HepG2 (cell line): ENCODE results near the gene EFS.

Experiments used
- BRD4 ChIP-seq: sonication (generic); formaldehyde crosslinking; IDR thresholded peaks from 2 replicates; pipeline ENCODE4 v1.4.0; 2020; ENCODE audit warnings: missing genetic modification reagents
- E2F1 ChIP-seq: sonication (generic); formaldehyde crosslinking; IDR thresholded peaks from 2 replicates; pipeline ENCODE4 v1.5.0; 2020; ENCODE audit warnings: missing genetic modification reagents
- GMEB1 ChIP-seq: sonication (generic); formaldehyde crosslinking; IDR thresholded peaks from 2 replicates; pipeline ENCODE4 v1.5.1; 2020; ENCODE audit warnings: missing genetic modification reagents, mild to moderate bottlenecking, borderline replicate concordance
- HDAC6 ChIP-seq: fragments of 200-600 bp; sonication (generic); IDR thresholded peaks from 2 replicates; pipeline ENCODE4 v1.7.0; 2017; ENCODE audit warnings: mild to moderate bottlenecking, antibody characterized with exemption, low read length, low read depth
- JUNB ChIP-seq: sonication (generic); formaldehyde crosslinking; IDR thresholded peaks from 2 replicates; pipeline ENCODE4 v1.8.0; 2022; ENCODE audit warnings: missing genetic modification reagents, mild to moderate bottlenecking, borderline replicate concordance
- NBN ChIP-seq: fragments of 450-650 bp; conservative IDR thresholded peaks from 2 replicates; pipeline ENCODE4 v1.6.1; 2017
- NR2F6 ChIP-seq, 2 experiments: IDR thresholded peaks; 2 replicates each; pipeline ENCODE4 v1.6.1; 2016; ENCODE audit warnings: antibody characterized with exemption in 1 of 2, mild to moderate bottlenecking in 1 of 2
- PHF8 ChIP-seq: sonication (generic); formaldehyde crosslinking; IDR thresholded peaks from 2 replicates; pipeline ENCODE4 v1.5.0; 2020; ENCODE audit warnings: missing genetic modification reagents
- SAP130 ChIP-seq: IDR thresholded peaks from 2 replicates; pipeline ENCODE4 v1.6.1; 2016; ENCODE audit warnings: low read depth
- TAF1 ChIP-seq: sonication (generic); formaldehyde crosslinking; IDR thresholded peaks from 2 replicates; pipeline ENCODE4 v1.4.0; 2020; ENCODE audit warnings: missing genetic modification reagents
- ZFP36 ChIP-seq: fragments of 150-350 bp; IDR thresholded peaks from 2 replicates; pipeline ENCODE4 v1.6.1; 2018; ENCODE audit warnings: borderline replicate concordance, low read length, low read depth; ENCODE audit not compliant: partially characterized antibody
- ZNF138 ChIP-seq: sonication (generic); formaldehyde crosslinking; IDR thresholded peaks from 2 replicates; pipeline ENCODE4 v1.5.0; 2020; ENCODE audit warnings: mild to moderate bottlenecking, low read depth, missing genetic modification reagents
- TF ChIP-seq, protein P1 (sequence below): sonication (generic); formaldehyde crosslinking; IDR thresholded peaks from 2 replicates; pipeline ENCODE4 v1.8.0; 2022; ENCODE audit warnings: missing genetic modification reagents, mild to moderate bottlenecking, inconsistent platforms, borderline replicate concordance
- TF ChIP-seq, protein P2 (sequence below): sonication (generic); formaldehyde crosslinking; IDR thresholded peaks from 2 replicates; pipeline ENCODE4 v1.5.0; 2020; ENCODE audit warnings: mild to moderate bottlenecking, missing genetic modification reagents

DNA sequence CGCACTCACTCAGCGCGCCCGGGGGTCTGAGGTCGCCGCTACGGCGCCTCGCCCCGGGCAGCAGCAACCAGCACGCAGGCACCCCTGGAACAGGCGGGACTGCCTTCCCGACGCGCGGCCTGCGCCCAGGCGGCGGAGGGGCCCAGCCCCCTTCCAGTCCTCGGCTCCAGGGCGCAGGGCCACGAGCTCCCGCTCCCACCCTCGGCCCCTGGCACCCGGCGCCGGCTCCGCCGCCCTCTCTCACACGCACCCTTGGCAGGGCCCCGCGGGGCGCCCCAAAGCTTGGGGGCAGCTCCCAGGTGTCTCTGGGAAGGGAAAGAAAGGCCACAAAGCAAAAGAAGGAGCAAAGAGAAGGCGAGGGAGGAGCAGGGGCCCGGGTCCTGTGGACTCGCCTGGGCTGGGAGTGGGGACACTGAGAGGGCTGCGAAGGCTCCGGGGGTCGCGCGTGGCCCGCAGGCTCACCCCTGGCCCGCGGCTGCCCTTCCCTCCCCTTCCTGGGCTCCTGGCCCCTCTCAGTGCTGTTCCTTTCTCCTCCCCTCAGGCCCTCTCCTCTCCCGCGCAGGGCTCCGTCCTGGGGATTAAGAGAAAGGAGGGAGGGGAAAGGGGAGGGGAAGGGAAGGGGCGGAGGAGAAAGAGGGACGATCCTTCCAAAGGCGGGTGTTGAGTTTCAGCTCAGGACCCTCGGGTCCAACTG is 907 bp upstream of the EFS start:
- no peak for TF ChIP-seq E2F1 (CRISPR knock-in tag)
- TF ChIP-seq, protein P1, sequence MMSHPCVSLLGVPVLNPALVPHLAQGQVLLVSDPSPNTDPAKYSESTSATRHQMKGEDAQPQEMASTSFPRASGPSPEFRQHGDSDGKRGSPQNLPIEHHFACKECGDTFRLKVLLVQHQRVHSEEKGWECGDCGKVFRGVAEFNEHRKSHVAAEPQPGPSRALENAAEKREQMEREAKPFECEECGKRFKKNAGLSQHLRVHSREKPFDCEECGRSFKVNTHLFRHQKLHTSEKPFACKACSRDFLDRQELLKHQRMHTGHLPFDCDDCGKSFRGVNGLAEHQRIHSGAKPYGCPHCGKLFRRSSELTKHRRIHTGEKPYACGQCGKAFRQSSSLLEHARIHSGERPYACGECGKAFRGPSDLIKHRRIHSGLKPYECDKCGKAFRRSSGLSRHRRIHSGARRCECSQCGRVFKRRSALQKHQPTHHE (CRISPR knock-in tag) = no peak
- no peak for TF ChIP-seq BRD4 (CRISPR knock-in tag)
- no peak for TF ChIP-seq PHF8 (CRISPR knock-in tag)
- no peak for TF ChIP-seq ZFP36
- TF ChIP-seq TAF1 (CRISPR knock-in tag) = no peak
- TF ChIP-seq NBN = no peak
- TF ChIP-seq SAP130 (CRISPR knock-in tag) = no peak
- TF ChIP-seq NR2F6 (IDR thresholded peaks at IDR 0.05) = no peak
- no peak for TF ChIP-seq NR2F6 (CRISPR knock-in tag; IDR thresholded peaks at IDR 0.05)
- TF ChIP-seq GMEB1 (CRISPR knock-in tag) = no peak
- no peak for TF ChIP-seq JUNB (CRISPR knock-in tag)
- no peak for TF ChIP-seq ZNF138 (CRISPR knock-in tag)
- TF ChIP-seq, protein P2, sequence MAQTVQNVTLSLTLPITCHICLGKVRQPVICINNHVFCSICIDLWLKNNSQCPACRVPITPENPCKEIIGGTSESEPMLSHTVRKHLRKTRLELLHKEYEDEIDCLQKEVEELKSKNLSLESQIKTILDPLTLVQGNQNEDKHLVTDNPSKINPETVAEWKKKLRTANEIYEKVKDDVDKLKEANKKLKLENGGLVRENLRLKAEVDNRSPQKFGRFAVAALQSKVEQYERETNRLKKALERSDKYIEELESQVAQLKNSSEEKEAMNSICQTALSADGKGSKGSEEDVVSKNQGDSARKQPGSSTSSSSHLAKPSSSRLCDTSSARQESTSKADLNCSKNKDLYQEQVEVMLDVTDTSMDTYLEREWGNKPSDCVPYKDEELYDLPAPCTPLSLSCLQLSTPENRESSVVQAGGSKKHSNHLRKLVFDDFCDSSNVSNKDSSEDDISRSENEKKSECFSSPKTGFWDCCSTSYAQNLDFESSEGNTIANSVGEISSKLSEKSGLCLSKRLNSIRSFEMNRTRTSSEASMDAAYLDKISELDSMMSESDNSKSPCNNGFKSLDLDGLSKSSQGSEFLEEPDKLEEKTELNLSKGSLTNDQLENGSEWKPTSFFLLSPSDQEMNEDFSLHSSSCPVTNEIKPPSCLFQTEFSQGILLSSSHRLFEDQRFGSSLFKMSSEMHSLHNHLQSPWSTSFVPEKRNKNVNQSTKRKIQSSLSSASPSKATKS (CRISPR knock-in tag) = no peak
- TF ChIP-seq HDAC6 = no peak
